Prostate gland (tissue), 2 donors: Measurements from ENCODE around the gene KCNJ8. TPM values are rescaled to one million over a fixed set of nuclear protein-coding genes. Genes with fewer than 3 reads are reported as not detected.

Experiments
- DNase-seq: peaks from one replicate; pipeline ENCODE4 v3.0.0-alpha.2; 2019; ENCODE audit warnings: low spot score
- H3K27ac ChIP-seq, 2 donors: fragments of 200-600 bp; sonication (generic); 2 replicates each; pipeline ENCODE4 v1.5.1; 2017 to 2019
- H3K27me3 ChIP-seq: fragments of 200-600 bp; sonication (generic); replicated peaks from 2 replicates; pipeline ENCODE4 v1.5.1; 2019; ENCODE audit not compliant: insufficient read depth
- H3K36me3 ChIP-seq, 2 donors: fragments of 200-600 bp; sonication (generic); 1 replicate in 1 of 2; 2 replicates in 1 of 2; pipeline versions ENCODE4 v1.5.1 to v1.8.1; 2017 to 2019
- H3K4me1 ChIP-seq: fragments of 200-600 bp; sonication (generic); replicated peaks from 2 replicates; pipeline ENCODE4 v1.5.1; 2019
- H3K4me3 ChIP-seq, 2 donors: fragments of 200-600 bp; sonication (generic); 2 replicates each; pipeline ENCODE4 v1.5.1; 2017 to 2019
- H3K9me3 ChIP-seq: fragments of 200-600 bp; sonication (generic); 2 replicates; pipeline ENCODE4 v1.5.1; 2017
- CTCF ChIP-seq, 4 experiments: fragments of 200-600 bp in 2 of 4; fragments of 450-650 bp in 2 of 4; sonication (generic) in 2 of 4; IDR thresholded peaks; 1 replicate in 3 of 4; 2 replicates in 1 of 4; pipeline ENCODE4 v1.5.1; 2016 to 2019; ENCODE audit warnings: antibody characterized with exemption in 4 of 4, mild to moderate bottlenecking in 2 of 4, moderate library complexity in 2 of 4
- POLR2A ChIP-seq: fragments of 450-650 bp; IDR thresholded peaks from one replicate; pipeline ENCODE4 v1.6.1; 2016; ENCODE audit warnings: antibody characterized with exemption, mild to moderate bottlenecking
- POLR2AphosphoS5 ChIP-seq: sonication (generic); formaldehyde crosslinking; IDR thresholded peaks from one replicate; pipeline ENCODE4 v1.6.1; 2017; ENCODE audit warnings: antibody characterized with exemption
- WGBS: methylation state at CpG from one replicate; pipeline ENCODE4 v1.1.5; 2018; 5-methylcytosine and 5-hydroxymethylcytosine counted together
- intact Hi-C: fragments of 100-400 bp; cut with DNase I; formaldehyde crosslinking; loops from one replicate; pipeline ENCODE4 v1.14.2; 2022
- total RNA-seq, 2 donors: library from RNA; depleted of rRNA; stranded (reverse); fragments of >200 nt; gene quantifications; one replicate each; pipeline ENCODE4 v1.1.0, GENCODE V29; 2016

KCNJ8 gene
- total RNA-seq, 2 donors from 2014 or later = 9.2 to 10.3 TPM

DNA sequence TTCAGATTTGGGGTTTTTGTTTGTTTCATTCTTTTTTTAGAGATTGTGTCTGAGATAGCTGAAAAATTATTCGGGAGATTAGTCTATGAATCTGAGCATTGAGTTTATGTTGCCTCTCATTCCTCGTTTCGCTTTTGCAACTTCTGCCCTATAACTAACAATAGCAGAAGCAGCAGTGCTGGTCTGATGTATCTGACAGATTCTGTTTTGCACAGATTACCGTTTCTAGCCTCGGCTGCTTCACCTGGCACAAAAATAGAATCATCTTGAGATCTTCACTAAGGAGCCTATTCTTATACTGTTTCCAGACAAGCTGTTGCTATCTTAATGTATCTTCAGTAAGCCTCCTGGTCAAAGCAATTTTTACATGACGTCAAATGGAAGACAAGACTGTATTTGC is 29.2 kb downstream of the KCNJ8 start:
- H3K27me3 ChIP-seq = no peaks in the 10 kb centered on the region
- no peak overlapping the region for H3K27ac ChIP-seq
- intact Hi-C loops = no loop called here
- H3K4me3 ChIP-seq = no peak overlapping the region
- 92% methylated on average over 6 of the region's 6 CpGs for WGBS
- no peak for TF ChIP-seq POLR2AphosphoS5
- no peak for TF ChIP-seq CTCF (IDR thresholded peaks at IDR 0.05)
- no peak for TF ChIP-seq POLR2A
- no peak for DNase-seq
- H3K9me3 ChIP-seq = no peaks in the 10 kb centered on the region
- no peaks in the 10 kb centered on the region for H3K36me3 ChIP-seq
- H3K4me1 ChIP-seq = no peaks in the 10 kb centered on the region

DNA sequence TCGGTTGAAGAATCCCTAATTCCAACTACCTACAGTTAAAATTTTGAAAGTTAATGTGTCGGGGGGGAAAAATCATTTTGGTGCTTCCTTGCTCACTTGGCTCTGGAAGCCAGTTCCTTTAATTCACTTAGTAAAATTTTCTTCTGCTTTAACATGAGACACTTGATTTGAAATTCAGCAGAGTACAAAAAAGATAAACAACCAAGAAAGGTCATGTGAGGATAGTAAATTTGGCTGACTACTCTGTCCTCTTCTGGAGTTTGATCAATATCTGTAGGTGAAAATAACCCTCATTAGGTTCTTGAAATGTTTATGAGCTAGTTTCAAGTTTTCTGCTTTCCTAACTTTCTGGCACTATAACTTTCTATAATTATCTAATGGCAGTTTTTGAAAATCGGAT is 43.4 kb downstream of the KCNJ8 start:
- DNase-seq = no peak

GRCh38 chr12:21725731-21726130 is 48.8 kb downstream of the KCNJ8 start:
- WGBS = 46% methylated on average over 5 of the region's 5 CpGs
- peaks cover 9% of the 10 kb centered on the region for H3K4me1 ChIP-seq
- H3K27ac ChIP-seq = peak overlapping the region in 1 of 2 donors; percentile 38
- H3K36me3 ChIP-seq = no peaks in the 10 kb centered on the region
- no peaks in the 10 kb centered on the region for H3K27me3 ChIP-seq
- intact Hi-C loops = no loop called here
- H3K9me3 ChIP-seq = no peaks in the 10 kb centered on the region
- no peak overlapping the region for H3K4me3 ChIP-seq
- DNase-seq = peak; percentile 29
- TF ChIP-seq CTCF (IDR thresholded peaks at IDR 0.05) (no peak), POLR2A (no peak), POLR2AphosphoS5 (no peak)

More for the DNA sequence above, 43.4 kb downstream of the KCNJ8 start:
- Histone ChIP-seq H3K27me3 (no peaks in the 10 kb centered on the region), H3K36me3 (no peaks in the 10 kb centered on the region), H3K4me3 (no peak overlapping the region), H3K9me3 (no peaks in the 10 kb centered on the region), H3K27ac (no peak overlapping the region), H3K4me1 (peaks cover 4% of the 10 kb centered on the region)
- 38% methylated on average over 3 of the region's 3 CpGs for WGBS
- TF ChIP-seq CTCF (IDR thresholded peaks at IDR 0.05) = no peak
- TF ChIP-seq POLR2A = no peak
- TF ChIP-seq POLR2AphosphoS5 = peak; percentile 23
- intact Hi-C loops = no loop called here

- intact Hi-C loops = no loop called here
- DNase-seq = no peak
- Histone ChIP-seq H3K4me3 (no peak overlapping the region), H3K9me3 (no peaks in the 10 kb centered on the region), H3K27ac (no peak overlapping the region), H3K4me1 (no peaks in the 10 kb centered on the region), H3K36me3 (no peaks in the 10 kb centered on the region), H3K27me3 (no peaks in the 10 kb centered on the region)
- no peak for TF ChIP-seq POLR2A
- no peak for TF ChIP-seq CTCF (IDR thresholded peaks at IDR 0.05)
- TF ChIP-seq POLR2AphosphoS5 = no peak
- 39% methylated on average over 3 of the region's 3 CpGs for WGBS
Observed at GRCh38 chr12:21718944-21719650, 55.4 kb downstream of the KCNJ8 start.

- Histone ChIP-seq H3K27ac (no peak overlapping the region), H3K9me3 (no peaks in the 10 kb centered on the region), H3K4me3 (no peak overlapping the region), H3K27me3 (no peaks in the 10 kb centered on the region), H3K4me1 (no peaks in the 10 kb centered on the region), H3K36me3 (no peaks in the 10 kb centered on the region)
- TF ChIP-seq CTCF (IDR thresholded peaks at IDR 0.05) (no peak), POLR2AphosphoS5 (no peak), POLR2A (no peak)
- no peak for DNase-seq
- WGBS = 34% methylated on average over 1 of the region's 1 CpG
- intact Hi-C loops = no loop called here
Observed at GRCh38 chr12:21718403-21718802, 56.1 kb downstream of the KCNJ8 start.
